Breast epithelium (tissue), 3 donors: ENCODE results near the gene EHMT1.

Experiments used
- POLR2A ChIP-seq: fragments of 450-650 bp; IDR thresholded peaks from one replicate; pipeline ENCODE4 v1.6.1; 2016; ENCODE audit warnings: antibody characterized with exemption, mild to moderate bottlenecking, moderate library complexity
- POLR2AphosphoS5 ChIP-seq, 3 donors: sonication (generic); formaldehyde crosslinking; IDR thresholded peaks; one replicate each; pipeline ENCODE4 v1.6.1; 2017; ENCODE audit warnings: antibody characterized with exemption in 3 of 3
- TF ChIP-seq, protein P1 (sequence below), 3 donors: fragments of 450-650 bp; IDR thresholded peaks; one replicate each; pipeline ENCODE4 v1.5.1; 2016 to 2017; ENCODE audit warnings: antibody characterized with exemption in 3 of 3, mild to moderate bottlenecking in 3 of 3, moderate library complexity in 3 of 3

GRCh38 chr9:137811283-137811870, 192.6 kb downstream of the EHMT1 start:
- TF ChIP-seq, protein P1, sequence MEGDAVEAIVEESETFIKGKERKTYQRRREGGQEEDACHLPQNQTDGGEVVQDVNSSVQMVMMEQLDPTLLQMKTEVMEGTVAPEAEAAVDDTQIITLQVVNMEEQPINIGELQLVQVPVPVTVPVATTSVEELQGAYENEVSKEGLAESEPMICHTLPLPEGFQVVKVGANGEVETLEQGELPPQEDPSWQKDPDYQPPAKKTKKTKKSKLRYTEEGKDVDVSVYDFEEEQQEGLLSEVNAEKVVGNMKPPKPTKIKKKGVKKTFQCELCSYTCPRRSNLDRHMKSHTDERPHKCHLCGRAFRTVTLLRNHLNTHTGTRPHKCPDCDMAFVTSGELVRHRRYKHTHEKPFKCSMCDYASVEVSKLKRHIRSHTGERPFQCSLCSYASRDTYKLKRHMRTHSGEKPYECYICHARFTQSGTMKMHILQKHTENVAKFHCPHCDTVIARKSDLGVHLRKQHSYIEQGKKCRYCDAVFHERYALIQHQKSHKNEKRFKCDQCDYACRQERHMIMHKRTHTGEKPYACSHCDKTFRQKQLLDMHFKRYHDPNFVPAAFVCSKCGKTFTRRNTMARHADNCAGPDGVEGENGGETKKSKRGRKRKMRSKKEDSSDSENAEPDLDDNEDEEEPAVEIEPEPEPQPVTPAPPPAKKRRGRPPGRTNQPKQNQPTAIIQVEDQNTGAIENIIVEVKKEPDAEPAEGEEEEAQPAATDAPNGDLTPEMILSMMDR (IDR thresholded peaks at IDR 0.05) = no peak
- TF ChIP-seq POLR2A (no peak), POLR2AphosphoS5 (IDR thresholded peaks at IDR 0.05) (no peak)
